Right lobe of liver (tissue), 4 donors: ENCODE measurements around the gene TPO.

Source experiments
- CTCF ChIP-seq, 4 donors: fragments of 200-600 bp in 3 of 4; fragments of 450-650 bp in 1 of 4; IDR thresholded peaks; one replicate each; pipeline versions ENCODE4 v1.5.1 to v1.8.0; 2016 to 2022; ENCODE audit warnings: antibody characterized with exemption in 4 of 4, mild to moderate bottlenecking in 2 of 4
- POLR2A ChIP-seq: fragments of 450-650 bp; IDR thresholded peaks from one replicate; pipeline ENCODE4 v1.6.1; 2017; ENCODE audit warnings: antibody characterized with exemption, mild to moderate bottlenecking
- donor health status: DM: no; HTN: no; CAD: no.
- donor health status: DM: no; HTN: no; CAD: no.
- donor health status: DM: no; HTN: yes; CAD: no.

DNA sequence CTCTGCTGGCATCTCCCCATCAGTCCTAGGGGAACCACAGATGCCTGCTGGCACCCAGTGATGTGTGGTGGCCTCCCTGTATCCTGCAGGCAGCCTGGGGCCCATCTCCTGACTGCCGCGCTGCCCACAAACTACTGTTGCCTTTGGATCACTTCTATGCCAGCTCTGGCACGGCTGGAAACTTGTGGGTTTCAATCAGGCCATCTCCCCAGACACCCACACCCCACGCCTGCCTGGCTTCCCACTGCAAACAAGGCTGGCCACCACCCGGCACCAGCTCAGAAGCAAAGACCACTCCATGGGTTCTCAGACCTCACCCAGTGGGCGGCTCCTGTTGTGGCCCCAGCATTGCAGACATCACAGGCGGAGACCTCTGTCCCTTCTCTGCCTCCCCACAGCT lies 15.1 kb upstream of the TPO start:
- TF ChIP-seq CTCF (IDR thresholded peaks at IDR 0.05) (no peak), POLR2A (no peak)
